ENCODE results near the gene LPCAT2.

- no peak for TF ChIP-seq POLR2AphosphoS5 (IDR thresholded peaks at IDR 0.05; ENCODE audit: low read depth, low read length)
- no peak for TF ChIP-seq POLR2A (IDR thresholded peaks at IDR 0.05; ENCODE audit: low read depth, low read length)
- TF ChIP-seq TAF1 (IDR thresholded peaks at IDR 0.05; ENCODE audit: low read depth, low read length) = no peak
Measured at GRCh38 chr16:55499281-55499680, 9.6 kb upstream of the LPCAT2 start.

All from GM12891 (cell line).